GM12878 (cell line): ENCODE data around the gene ZNHIT1.

ENCODE experiments used
- ATF7 ChIP-seq: fragments of 450-650 bp; IDR thresholded peaks from 2 replicates; pipeline ENCODE4 v1.6.1; 2016; ENCODE audit warnings: low read depth, mild to moderate bottlenecking
- CHD2 ChIP-seq: IDR thresholded peaks from 2 replicates; pipeline ENCODE4 v1.6.1; 2011; ENCODE audit warnings: low read depth, low read length, improper control_type of control experiment, borderline replicate concordance
- CREB1 ChIP-seq: IDR thresholded peaks from 2 replicates; pipeline ENCODE4 v1.6.1; 2012; ENCODE audit warnings: low read depth, mild to moderate bottlenecking, inconsistent platforms
- POLR2AphosphoS5 ChIP-seq: IDR thresholded peaks from 2 replicates; pipeline ENCODE4 v1.6.1; 2011; ENCODE audit warnings: mild to moderate bottlenecking, low read length, inconsistent platforms
- RAD51 ChIP-seq: fragments of 450-650 bp; IDR thresholded peaks from 2 replicates; pipeline ENCODE4 v1.6.1; 2016; ENCODE audit warnings: moderate library complexity, mild to moderate bottlenecking, inconsistent platforms
- RFX5 ChIP-seq: IDR thresholded peaks from 2 replicates; pipeline ENCODE4 v1.6.1; 2011; ENCODE audit warnings: low read depth, low read length, improper control_type of control experiment
- SP1 ChIP-seq: IDR thresholded peaks from one replicate; pipeline ENCODE4 v1.6.1; 2011; ENCODE audit warnings: low read depth, low read length
- TAF1 ChIP-seq: IDR thresholded peaks from 2 replicates; pipeline ENCODE4 v1.6.1; 2011; ENCODE audit warnings: mild to moderate bottlenecking, low read depth, low read length, borderline replicate concordance
- TF ChIP-seq, protein P1 (sequence below), 3 experiments: IDR thresholded peaks in 2 of 3; conservative IDR thresholded peaks in 1 of 3; 2 replicates each; pipeline ENCODE4 v1.5.1; 2011; ENCODE audit warnings: low read depth in 3 of 3, low read length in 3 of 3, mild to moderate bottlenecking in 3 of 3, control low read depth in 2 of 3, moderate library complexity in 2 of 3, inconsistent platforms in 1 of 3, mixed read lengths in 1 of 3; ENCODE audit not compliant: control insufficient read depth in 2 of 3, insufficient read depth in 1 of 3; ENCODE audit errors: extremely low read depth in 1 of 3
- TF ChIP-seq, protein P2 (sequence below): IDR thresholded peaks from 2 replicates; pipeline ENCODE4 v1.6.1; 2011; ENCODE audit warnings: borderline replicate concordance, low read depth, mild to moderate bottlenecking, moderate library complexity, mixed read lengths, low read length; ENCODE audit not compliant: insufficient read depth; ENCODE audit errors: extremely low read length
- TF ChIP-seq, protein P3 (sequence below): IDR thresholded peaks from 2 replicates; pipeline ENCODE4 v1.6.1; 2012; ENCODE audit warnings: low read depth, low read length, improper control_type of control experiment
- TF ChIP-seq, protein P4 (sequence below): fragments of 450-650 bp; IDR thresholded peaks from 2 replicates; pipeline ENCODE4 v1.6.1; 2018; ENCODE audit warnings: borderline replicate concordance, mild to moderate bottlenecking; ENCODE audit not compliant: partially characterized antibody
- TF ChIP-seq, protein P5 (sequence below): fragments of 450-650 bp; IDR thresholded peaks from 2 replicates; pipeline ENCODE4 v1.6.1; 2017; ENCODE audit warnings: low read depth, mild to moderate bottlenecking, moderate library complexity

DNA sequence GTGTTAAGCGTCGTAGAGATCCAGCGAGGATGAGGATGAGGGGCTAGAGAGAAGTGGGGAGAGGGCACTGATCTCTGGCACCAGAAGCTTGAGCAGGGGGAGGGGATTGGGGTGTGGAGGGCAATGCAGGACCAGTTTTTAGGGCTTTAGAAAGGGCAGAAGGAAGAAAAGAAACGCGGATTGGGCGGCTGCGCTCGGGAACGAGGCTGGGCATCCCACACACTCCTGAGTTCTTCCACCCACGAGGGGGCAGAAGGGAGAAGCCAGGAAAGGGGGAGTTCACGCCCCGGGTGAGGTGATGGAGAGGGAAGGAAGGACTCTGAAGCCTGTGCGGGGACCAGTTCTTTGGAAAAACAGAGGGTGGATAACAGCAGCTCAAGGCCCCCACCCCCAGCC is 46.5 kb upstream of the ZNHIT1 start:
- TF ChIP-seq CREB1 (no peak), POLR2AphosphoS5 (no peak), SP1 (no peak), ATF7 (no peak), RFX5 (no peak), CHD2 (no peak), RAD51 (no peak), TAF1 (no peak)
- TF ChIP-seq, protein P1, sequence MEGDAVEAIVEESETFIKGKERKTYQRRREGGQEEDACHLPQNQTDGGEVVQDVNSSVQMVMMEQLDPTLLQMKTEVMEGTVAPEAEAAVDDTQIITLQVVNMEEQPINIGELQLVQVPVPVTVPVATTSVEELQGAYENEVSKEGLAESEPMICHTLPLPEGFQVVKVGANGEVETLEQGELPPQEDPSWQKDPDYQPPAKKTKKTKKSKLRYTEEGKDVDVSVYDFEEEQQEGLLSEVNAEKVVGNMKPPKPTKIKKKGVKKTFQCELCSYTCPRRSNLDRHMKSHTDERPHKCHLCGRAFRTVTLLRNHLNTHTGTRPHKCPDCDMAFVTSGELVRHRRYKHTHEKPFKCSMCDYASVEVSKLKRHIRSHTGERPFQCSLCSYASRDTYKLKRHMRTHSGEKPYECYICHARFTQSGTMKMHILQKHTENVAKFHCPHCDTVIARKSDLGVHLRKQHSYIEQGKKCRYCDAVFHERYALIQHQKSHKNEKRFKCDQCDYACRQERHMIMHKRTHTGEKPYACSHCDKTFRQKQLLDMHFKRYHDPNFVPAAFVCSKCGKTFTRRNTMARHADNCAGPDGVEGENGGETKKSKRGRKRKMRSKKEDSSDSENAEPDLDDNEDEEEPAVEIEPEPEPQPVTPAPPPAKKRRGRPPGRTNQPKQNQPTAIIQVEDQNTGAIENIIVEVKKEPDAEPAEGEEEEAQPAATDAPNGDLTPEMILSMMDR (IDR thresholded peaks at IDR 0.05 in 2 of 3, conservative IDR thresholded peaks at IDR 0.05 in 1 of 3; ENCODE audit: control insufficient read depth in 2 of 3, extremely low read depth in 1 of 3, insufficient read depth in 1 of 3, low read depth in 3 of 3, low read length in 3 of 3), result peak in 2 of 3 experiments; percentile 9 to 19; a peak in 2 of 6 replicates
- TF ChIP-seq, protein P2, sequence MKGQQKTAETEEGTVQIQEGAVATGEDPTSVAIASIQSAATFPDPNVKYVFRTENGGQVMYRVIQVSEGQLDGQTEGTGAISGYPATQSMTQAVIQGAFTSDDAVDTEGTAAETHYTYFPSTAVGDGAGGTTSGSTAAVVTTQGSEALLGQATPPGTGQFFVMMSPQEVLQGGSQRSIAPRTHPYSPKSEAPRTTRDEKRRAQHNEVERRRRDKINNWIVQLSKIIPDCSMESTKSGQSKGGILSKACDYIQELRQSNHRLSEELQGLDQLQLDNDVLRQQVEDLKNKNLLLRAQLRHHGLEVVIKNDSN, result no peak
- TF ChIP-seq, protein P3, sequence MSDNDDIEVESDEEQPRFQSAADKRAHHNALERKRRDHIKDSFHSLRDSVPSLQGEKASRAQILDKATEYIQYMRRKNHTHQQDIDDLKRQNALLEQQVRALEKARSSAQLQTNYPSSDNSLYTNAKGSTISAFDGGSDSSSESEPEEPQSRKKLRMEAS, result no peak
- TF ChIP-seq, protein P4, sequence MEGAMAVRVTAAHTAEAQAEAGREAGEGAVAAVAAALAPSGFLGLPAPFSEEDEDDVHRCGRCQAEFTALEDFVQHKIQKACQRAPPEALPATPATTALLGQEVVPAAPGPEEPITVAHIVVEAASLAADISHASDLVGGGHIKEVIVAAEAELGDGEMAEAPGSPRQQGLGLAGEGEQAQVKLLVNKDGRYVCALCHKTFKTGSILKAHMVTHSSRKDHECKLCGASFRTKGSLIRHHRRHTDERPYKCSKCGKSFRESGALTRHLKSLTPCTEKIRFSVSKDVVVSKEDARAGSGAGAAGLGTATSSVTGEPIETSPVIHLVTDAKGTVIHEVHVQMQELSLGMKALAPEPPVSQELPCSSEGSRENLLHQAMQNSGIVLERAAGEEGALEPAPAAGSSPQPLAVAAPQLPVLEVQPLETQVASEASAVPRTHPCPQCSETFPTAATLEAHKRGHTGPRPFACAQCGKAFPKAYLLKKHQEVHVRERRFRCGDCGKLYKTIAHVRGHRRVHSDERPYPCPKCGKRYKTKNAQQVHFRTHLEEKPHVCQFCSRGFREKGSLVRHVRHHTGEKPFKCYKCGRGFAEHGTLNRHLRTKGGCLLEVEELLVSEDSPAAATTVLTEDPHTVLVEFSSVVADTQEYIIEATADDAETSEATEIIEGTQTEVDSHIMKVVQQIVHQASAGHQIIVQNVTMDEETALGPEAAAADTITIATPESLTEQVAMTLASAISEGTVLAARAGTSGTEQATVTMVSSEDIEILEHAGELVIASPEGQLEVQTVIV, result no peak
- TF ChIP-seq, protein P5, sequence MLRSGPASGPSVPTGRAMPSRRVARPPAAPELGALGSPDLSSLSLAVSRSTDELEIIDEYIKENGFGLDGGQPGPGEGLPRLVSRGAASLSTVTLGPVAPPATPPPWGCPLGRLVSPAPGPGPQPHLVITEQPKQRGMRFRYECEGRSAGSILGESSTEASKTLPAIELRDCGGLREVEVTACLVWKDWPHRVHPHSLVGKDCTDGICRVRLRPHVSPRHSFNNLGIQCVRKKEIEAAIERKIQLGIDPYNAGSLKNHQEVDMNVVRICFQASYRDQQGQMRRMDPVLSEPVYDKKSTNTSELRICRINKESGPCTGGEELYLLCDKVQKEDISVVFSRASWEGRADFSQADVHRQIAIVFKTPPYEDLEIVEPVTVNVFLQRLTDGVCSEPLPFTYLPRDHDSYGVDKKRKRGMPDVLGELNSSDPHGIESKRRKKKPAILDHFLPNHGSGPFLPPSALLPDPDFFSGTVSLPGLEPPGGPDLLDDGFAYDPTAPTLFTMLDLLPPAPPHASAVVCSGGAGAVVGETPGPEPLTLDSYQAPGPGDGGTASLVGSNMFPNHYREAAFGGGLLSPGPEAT, result no peak
